Activated CD4-positive, alpha-beta T cell treated with anti-CD3 and anti-CD28 coated beads, Interleukin-2, Interleukin-4, amounts not matched to agents 100 ng/mL and 50 ng/mL, durations not matched to agents 16 hours and 8 hours (primary cell): Measurements from ENCODE around the gene SYAP1.
"Not testable (repeated sequence)": the region's sequence is repeated elsewhere in the genome, so short reads cannot be mapped to it uniquely, and the experiment has no call there.

Experiments used
- DNase-seq: peaks from one replicate; pipeline ENCODE4 v3.0.0-alpha.2; 2020; ENCODE audit warnings: low spot score

Gene SYAP1

DNA sequence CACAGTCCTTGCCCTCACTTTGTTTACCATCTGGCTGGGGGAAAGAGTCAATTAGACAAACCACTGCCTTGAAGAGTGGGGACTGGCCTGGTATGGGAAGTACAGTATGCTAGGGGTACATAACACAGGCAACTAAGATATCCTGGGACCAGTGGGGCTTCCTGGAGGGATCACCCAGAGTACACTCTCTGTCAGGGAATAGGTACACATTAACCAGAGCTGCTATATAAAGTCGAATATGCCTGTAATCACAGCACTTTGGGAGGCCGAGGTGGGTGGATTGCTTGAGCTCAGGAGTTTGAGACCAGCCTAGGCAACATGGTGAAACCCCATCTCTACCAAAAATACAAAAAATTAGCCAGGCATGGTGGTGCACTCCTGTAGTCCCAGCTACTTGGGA lies 60.4 kb downstream of the SYAP1 start:
- DNase-seq: not testable (repeated sequence)

DNA sequence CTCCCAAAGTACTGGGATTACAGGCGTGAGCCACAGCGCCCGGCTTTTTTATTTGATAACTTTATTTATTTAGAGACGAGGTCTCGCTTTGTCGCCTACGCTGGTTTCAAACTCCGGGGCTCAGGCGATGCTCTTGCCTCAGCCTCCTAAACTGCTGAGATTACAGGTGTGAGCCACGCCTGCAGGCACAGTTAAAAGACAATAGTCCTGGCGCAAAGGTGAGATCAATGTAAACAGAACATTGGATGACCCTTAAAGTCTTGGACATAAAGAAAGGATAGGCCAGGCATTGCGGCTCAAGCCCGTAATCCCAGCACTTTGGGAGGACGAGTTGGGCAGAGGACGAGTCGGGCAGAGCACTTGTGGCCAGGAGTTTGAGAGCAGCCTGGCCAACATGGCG lies 64.0 kb downstream of the SYAP1 start:
- no peak for DNase-seq

GRCh38 chrX:16784440-16784839 lies 65.0 kb downstream of the SYAP1 start:
- not testable (repeated sequence) for DNase-seq

DNA sequence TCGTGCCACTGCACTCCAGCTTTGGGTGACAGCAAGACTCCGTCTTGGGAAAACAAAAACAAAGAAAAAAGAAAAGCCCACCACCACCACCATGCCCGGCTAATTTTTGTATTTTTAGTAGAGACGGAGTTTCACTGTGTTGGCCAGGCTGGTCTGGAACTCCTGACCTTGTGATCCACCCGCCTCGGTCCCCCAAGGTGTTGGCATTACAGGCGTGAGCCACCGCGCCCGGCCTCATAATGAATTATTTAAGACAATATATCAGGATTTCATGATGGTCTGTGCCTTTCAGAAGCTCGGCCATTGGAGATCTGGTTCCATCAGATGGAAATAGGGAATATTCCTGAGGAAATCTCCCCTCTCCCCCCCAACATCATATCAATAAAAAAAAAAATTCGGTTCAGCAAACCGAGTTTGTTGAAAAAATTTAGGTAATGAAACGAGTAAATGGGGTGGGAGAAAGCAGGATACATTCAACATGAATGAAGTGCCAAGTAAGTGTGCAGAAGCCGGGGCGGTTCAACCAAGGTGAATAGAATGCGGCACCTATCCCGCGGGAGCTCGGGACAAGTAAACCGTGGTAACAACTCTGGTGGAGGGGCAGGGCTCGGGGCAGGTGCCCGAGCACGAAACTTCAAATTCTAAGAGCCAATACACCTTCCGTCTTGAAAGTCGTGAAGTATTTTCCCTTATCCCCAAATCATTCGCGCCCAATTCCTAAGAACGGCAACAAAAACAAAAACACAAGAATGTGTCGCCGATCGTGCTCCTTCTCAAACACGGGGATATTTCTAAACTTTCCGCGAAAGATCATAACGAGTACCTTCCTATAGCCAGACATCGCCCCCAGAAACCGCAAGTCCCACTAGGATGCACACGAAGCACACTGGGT lies 66.1 kb downstream of the SYAP1 start:
- DNase-seq: no peak

DNA sequence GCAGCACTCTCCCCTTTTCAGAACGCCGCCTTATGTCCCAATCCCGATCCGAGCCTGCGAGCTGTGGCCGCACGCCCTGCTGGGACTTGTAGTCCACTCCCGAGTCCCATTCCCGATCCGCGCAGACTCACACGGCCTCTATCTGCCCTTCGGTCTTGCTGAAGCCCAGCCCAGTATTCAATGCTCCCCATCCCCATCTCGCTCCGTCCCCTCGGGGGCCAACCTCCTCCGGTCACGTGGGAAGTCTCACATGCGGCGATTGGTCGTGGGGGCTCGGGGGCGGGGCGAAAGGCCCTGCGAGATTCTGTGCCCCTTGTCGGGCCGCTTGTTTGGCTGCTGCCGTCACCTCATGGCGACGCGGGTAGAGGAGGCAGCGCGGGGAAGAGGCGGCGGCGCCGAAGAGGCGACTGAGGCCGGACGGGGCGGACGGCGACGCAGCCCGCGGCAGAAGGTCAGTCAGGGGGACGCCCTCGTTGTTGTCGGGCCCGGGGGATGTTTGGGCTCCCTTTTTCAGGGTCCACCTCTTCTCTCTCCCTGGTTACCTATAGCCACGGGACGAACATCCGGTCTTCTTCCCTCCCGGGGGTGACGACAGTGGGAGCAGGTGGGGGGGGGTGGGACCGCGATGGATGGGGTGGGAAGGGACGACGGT lies 66.9 kb downstream of the SYAP1 start, which contains the start of gene TXLNG:
Gene TXLNG (plus strand): TSS at position 328 of the 652 bp plus-strand sequence. CDS start 22 bp downstream, at position 350.
- peak; percentile 99 for DNase-seq

- peak; percentile 9 for DNase-seq
Measured at GRCh38 chrX:16786791-16787735, 67.7 kb downstream of the SYAP1 start.

GRCh38 chrX:16788477-16788876 lies 69.1 kb downstream of the SYAP1 start:
- no peak for DNase-seq

- DNase-seq: no peak
Measured at GRCh38 chrX:16796298-16796697, 76.9 kb downstream of the SYAP1 start.

DNA sequence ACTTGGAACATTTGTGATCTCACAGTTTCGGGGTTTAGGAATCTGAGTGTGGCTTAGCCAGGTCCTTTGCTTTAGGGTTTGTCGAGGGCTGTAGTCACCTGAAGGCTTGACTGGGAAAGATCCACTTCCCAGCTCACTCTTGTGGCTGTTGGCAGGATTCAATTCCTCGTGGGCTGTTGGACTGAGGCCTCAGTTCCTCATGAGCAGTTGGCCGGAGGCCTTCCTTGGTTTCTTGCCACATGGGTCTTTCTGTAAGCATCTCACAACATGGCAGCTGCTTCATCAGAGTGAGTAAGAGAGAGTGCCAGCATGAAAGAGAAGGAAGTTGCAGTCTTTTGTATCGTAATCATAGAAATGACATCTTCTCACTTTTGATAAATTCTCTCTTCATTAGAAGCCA lies 77.9 kb downstream of the SYAP1 start:
- no peak for DNase-seq

- no peak for DNase-seq
Measured at GRCh38 chrX:16797841-16798240, 78.4 kb downstream of the SYAP1 start.

GRCh38 chrX:16804923-16805464 lies 85.6 kb downstream of the SYAP1 start:
- no peak for DNase-seq

GRCh38 chrX:16807548-16807947 lies 88.1 kb downstream of the SYAP1 start:
- no peak for DNase-seq

DNA sequence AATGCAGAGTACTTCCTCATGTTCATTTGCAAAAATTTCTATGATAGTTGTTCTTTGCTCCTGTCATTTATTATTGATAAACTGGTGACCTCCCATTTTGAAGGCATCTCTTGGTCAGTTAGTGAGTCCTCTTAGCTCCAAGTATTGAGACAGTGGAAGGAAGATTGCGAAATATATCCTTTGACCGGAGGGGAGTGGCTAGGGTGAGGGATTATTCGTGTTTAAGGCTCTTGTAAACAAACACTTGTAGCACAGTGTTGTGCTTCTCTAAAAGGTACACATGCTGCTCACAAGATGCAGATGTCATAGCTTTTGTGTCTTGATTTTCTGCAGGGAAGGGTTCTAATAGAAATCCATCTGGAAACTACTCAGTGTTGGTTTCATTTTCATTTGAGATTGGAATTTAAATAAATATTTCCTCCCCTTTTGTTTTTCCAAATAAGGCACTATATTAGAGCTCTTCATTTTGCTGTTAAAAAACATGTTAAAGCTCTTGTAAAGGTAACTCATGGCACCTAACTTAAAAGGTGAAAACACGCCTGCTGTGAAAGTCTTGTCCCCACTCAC lies 88.6 kb downstream of the SYAP1 start:
- DNase-seq: no peak

- DNase-seq: no peak
Measured at GRCh38 chrX:16814597-16814996, 95.2 kb downstream of the SYAP1 start.
